Tibial artery (tissue), 4 donors: Measurements from ENCODE around the gene THSD4.

Source experiments
- DNase-seq, 2 donors: peaks; one replicate each; pipeline ENCODE4 v3.0.0-alpha.2; 2019
- H3K27ac ChIP-seq, 2 donors: fragments of 200-600 bp; sonication (generic) in 1 of 2; 1 replicate in 1 of 2; 2 replicates in 1 of 2; pipeline ENCODE4 v1.5.1; 2018 to 2019; ENCODE audit warnings: mild to moderate bottlenecking in 1 of 2
- H3K27me3 ChIP-seq, 2 donors: fragments of 200-600 bp; sonication (generic) in 1 of 2; one replicate each; pipeline versions ENCODE4 v1.5.1 to v1.6.0; 2016 to 2019
- H3K36me3 ChIP-seq, 3 donors: fragments of 200-600 bp; sonication (generic) in 2 of 3; one replicate each; pipeline ENCODE4 v1.5.1; 2016 to 2019; ENCODE audit warnings: mild to moderate bottlenecking in 2 of 3
- H3K4me1 ChIP-seq, 4 donors: fragments of 200-600 bp; sonication (generic) in 2 of 4; 1 replicate in 3 of 4; 2 replicates in 1 of 4; pipeline ENCODE4 v1.5.1; 2016 to 2019
- H3K4me3 ChIP-seq, 2 donors: fragments of 200-600 bp; sonication (generic) in 1 of 2; 1 replicate in 1 of 2; 2 replicates in 1 of 2; pipeline ENCODE4 v1.5.1; 2018 to 2019; ENCODE audit warnings: mild to moderate bottlenecking in 2 of 2
- H3K9me3 ChIP-seq, 3 donors: fragments of 200-600 bp; sonication (generic) in 1 of 3; one replicate each; pipeline ENCODE4 v1.5.1; 2016 to 2019
- CTCF ChIP-seq, 2 experiments: fragments of 200-600 bp in 1 of 2; fragments of 450-650 bp in 1 of 2; IDR thresholded peaks; one replicate each; pipeline ENCODE4 v1.5.1; 2017 to 2019; ENCODE audit warnings: antibody characterized with exemption in 2 of 2, mild to moderate bottlenecking in 1 of 2, moderate library complexity in 1 of 2
- intact Hi-C: fragments of 100-400 bp; cut with DNase I; formaldehyde crosslinking; loops from one replicate; pipeline ENCODE4 v1.15.0; 2023; ENCODE audit warnings: low total_unique reads

The THSD4 gene

GRCh38 chr15:71455107-71455506 is 339.8 kb downstream of the THSD4 start:
- TF ChIP-seq CTCF (IDR thresholded peaks at IDR 0.05), result no peak
- intact Hi-C loops, result no loop called here
- no peaks in the 10 kb centered on the region for H3K27me3 ChIP-seq
- DNase-seq, result no peak
- no peak overlapping the region for H3K4me3 ChIP-seq
- no peaks in the 10 kb centered on the region for H3K4me1 ChIP-seq
- no peaks in the 10 kb centered on the region for H3K9me3 ChIP-seq
- no peaks in the 10 kb centered on the region for H3K36me3 ChIP-seq
- no peak overlapping the region for H3K27ac ChIP-seq

GRCh38 chr15:71455878-71456277 is 340.6 kb downstream of the THSD4 start:
- Histone ChIP-seq H3K4me3 (no peak overlapping the region), H3K27me3 (no peaks in the 10 kb centered on the region), H3K9me3 (no peaks in the 10 kb centered on the region), H3K27ac (no peak overlapping the region), H3K36me3 (no peaks in the 10 kb centered on the region), H3K4me1 (no peaks in the 10 kb centered on the region)
- intact Hi-C loops, result no loop called here
- no peak for DNase-seq
- no peak for TF ChIP-seq CTCF (IDR thresholded peaks at IDR 0.05)

DNA sequence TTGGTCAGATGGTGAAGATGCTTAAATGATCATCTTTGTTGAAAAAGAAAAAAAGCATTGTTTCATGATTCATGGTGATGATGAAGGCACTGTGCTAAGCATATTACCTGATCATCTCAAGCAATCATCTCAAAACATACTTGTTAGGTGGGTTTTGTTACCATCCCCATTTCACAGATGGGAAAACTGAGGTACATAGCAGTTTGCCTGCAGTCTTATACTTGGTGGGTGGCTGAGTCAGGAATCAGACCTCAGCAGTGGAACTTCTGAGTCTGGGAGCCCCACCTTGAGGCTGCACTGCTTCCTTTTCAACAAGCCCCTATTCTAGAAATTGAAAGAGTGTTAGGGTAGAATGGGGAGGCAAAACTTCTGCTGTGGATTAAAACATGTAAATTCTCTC is 341.1 kb downstream of the THSD4 start:
- TF ChIP-seq CTCF (IDR thresholded peaks at IDR 0.05), result no peak
- no peak overlapping the region for H3K4me3 ChIP-seq
- intact Hi-C loops, result no loop called here
- H3K27ac ChIP-seq, result no peak overlapping the region
- no peaks in the 10 kb centered on the region for H3K36me3 ChIP-seq
- no peaks in the 10 kb centered on the region for H3K27me3 ChIP-seq
- H3K4me1 ChIP-seq, result no peaks in the 10 kb centered on the region
- DNase-seq, result no peak
- no peaks in the 10 kb centered on the region for H3K9me3 ChIP-seq

DNA sequence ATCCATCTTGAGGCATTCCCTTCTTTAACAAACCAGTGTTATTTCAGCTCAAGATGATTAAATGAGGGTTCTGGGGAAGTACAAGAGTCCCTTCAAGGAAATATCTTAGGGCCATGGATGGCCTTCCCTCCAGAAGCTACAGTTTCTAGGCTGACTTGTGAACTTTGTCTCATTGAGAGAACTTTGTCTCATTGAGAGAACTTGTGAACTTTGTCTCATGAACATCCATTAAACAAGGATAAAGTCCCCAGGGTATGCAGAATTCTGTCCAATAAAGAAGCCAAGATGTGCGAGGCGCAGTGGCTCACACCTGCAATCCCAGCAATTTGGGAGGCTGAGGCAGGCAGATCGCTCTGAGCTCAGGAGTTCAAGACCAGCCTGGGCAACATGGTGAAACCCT is 341.5 kb downstream of the THSD4 start:
- TF ChIP-seq CTCF (IDR thresholded peaks at IDR 0.05), result no peak
- DNase-seq, result no peak
- no peak overlapping the region for H3K27ac ChIP-seq
- intact Hi-C loops, result no loop called here
- H3K4me3 ChIP-seq, result no peak overlapping the region
- H3K9me3 ChIP-seq, result no peaks in the 10 kb centered on the region
- no peaks in the 10 kb centered on the region for H3K4me1 ChIP-seq
- H3K36me3 ChIP-seq, result no peaks in the 10 kb centered on the region
- no peaks in the 10 kb centered on the region for H3K27me3 ChIP-seq

GRCh38 chr15:71458089-71458660 is 342.9 kb downstream of the THSD4 start:
- Histone ChIP-seq H3K9me3 (no peaks in the 10 kb centered on the region), H3K27me3 (no peaks in the 10 kb centered on the region), H3K4me1 (no peaks in the 10 kb centered on the region), H3K4me3 (no peak overlapping the region), H3K27ac (no peak overlapping the region), H3K36me3 (no peaks in the 10 kb centered on the region)
- TF ChIP-seq CTCF (IDR thresholded peaks at IDR 0.05), result no peak
- DNase-seq, result no peak
- intact Hi-C loops, result no loop called here

DNA sequence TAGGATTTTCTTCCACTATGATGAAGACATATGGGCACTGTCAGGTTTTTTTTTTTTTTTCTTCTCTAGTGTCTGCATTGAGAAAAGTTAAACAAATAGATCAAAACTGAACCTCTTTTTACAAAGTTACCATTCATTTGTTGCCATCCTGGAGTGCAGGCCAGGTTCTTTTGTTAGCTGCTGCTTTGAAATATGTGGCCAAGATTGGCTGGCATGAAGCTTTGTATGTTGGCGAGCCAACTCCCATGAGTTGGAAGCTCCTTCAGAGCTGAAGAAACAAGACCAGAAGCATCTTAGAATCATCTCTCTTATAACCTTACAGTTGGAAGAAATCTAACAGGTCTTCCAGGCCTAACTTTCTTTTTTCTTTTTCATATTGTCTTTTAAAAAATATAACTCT is 346.5 kb downstream of the THSD4 start:
- Histone ChIP-seq H3K27me3 (no peaks in the 10 kb centered on the region), H3K4me1 (no peaks in the 10 kb centered on the region), H3K27ac (no peak overlapping the region), H3K36me3 (no peaks in the 10 kb centered on the region), H3K9me3 (no peaks in the 10 kb centered on the region), H3K4me3 (no peak overlapping the region)
- intact Hi-C loops, result no loop called here
- DNase-seq, result no peak
- no peak for TF ChIP-seq CTCF (IDR thresholded peaks at IDR 0.05)
